ENCODE results near the gene HIVEP3.

Gene HIVEP3

GRCh38 chr1:41613689-41614574 is 304.8 kb downstream of the HIVEP3 start:
- DNase-seq (ENCODE audit: low spot score), result no peak

DNA sequence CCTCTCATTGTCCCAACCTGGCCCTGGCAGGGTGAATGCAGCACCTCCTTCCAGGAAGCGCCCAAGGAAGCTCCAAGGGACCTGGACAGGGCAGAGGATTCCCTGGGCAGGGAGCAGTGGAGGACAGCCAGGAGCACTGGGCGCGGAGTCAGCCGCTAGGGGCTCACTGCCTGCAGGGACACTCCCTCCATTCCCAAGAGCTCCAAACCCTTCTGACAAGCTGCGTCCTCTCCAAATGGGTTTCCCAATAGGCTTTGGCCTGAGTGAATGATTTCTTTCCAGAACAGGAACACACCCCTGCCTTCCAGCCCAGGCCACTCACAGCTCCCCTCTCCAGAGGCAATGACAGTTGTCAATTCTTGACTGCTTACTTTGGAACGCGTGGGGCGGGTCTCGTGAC is 305.8 kb downstream of the HIVEP3 start:
- no peak for DNase-seq (ENCODE audit: low spot score)

- no peak for DNase-seq (ENCODE audit: low spot score)
Measured at GRCh38 chr1:41611932-41612450, 306.7 kb downstream of the HIVEP3 start.

- DNase-seq (ENCODE audit: low spot score), result no peak
Measured at GRCh38 chr1:41611068-41611931, 307.4 kb downstream of the HIVEP3 start.

DNA sequence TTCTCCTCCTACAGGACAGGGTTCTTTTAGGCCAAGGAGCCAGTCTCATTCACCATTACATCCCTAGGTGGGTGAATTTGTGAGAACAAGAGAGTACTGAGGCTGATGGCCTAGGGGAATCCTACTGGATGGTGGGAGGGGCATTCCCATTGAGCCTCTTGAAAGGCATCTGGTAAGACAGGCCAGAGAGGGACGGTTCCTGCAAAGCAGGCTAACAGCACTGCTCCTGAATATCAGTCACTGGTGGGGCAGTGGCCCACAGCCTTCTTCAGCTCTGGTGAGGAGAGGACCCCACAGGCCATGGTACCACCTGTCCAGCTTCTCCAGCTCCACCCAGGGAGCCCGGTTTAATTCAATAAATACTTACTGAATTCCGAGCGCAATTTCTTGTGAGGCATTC is 308.4 kb downstream of the HIVEP3 start:
- DNase-seq (ENCODE audit: low spot score), result no peak

DNA sequence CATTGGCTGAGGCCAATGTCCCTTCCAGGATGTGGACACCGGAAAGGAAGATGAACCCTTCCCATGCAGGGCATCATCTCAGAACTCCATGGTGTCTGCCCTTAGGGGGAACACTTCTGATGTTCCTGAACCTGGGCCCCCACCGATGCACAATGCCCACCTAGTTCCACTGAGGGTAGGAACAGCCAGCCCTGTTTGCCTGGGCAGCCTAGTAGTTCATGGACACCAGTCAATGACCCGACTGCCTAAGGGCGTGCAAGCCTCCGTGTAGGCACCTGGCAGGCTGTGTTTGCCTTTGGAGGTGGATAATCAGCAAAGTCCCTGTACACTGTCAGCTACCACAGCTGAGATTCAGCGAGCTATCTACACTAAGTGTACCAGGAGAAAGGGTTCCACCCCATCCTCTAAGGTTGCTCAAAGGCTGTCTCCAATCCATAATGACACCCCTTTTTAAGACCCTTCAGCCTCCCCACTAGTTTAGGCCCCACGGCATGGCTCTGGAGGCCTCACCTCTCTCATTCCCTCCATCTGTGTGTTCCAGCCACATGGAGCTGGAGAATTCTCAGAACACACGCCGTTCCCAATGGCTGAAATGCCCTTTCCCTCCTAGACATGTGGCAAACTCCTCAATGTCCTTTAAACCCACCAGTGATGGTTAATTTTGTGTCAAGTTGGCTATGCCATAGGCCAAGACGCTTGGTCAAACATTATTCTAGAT is 309.4 kb downstream of the HIVEP3 start:
- no peak for DNase-seq (ENCODE audit: low spot score)

GRCh38 chr1:41608211-41608610 is 310.5 kb downstream of the HIVEP3 start:
- DNase-seq (ENCODE audit: low spot score), result no peak

- no peak for DNase-seq (ENCODE audit: low spot score)
Measured at GRCh38 chr1:41607808-41608207, 310.9 kb downstream of the HIVEP3 start.

DNA sequence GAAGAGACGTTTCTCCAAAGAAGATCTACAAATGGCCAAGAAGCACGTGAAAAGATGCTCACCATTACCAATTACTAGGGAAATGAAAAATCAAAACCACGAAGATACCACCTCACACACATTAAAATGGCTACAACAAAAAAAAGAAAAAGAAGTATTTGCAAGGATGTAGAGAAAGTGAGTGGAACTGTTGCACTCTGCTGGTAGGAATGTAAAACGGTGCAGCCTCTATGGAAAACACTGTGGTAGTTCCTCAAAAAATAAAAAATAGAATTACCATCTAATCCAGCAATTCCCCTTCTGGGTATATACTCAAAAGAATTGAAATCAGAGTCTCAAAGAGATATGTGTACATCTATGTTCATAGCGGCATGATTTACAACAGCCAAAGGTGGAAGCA is 318.8 kb downstream of the HIVEP3 start:
- DNase-seq (ENCODE audit: low spot score), result no peak

DNA sequence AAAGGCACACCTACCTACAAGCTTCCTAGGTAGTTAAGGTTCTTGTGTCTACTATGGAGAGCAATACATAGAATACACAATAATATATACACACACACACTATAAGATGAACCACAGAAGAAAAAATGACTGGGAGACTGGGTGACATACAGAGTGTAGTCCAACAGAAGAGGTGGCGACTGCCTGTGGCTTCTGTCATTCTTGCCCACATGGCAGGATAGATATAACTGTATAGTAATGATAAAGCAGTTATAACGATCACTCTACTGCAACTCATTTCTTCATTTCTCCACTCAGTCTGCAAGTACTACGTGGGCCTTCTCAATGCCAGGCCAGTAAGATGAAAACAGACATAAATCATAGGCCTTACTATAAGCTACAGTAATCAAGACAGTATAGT is 320.4 kb downstream of the HIVEP3 start:
- no peak for DNase-seq (ENCODE audit: low spot score)

GRCh38 chr1:41592451-41593125 is 326.1 kb downstream of the HIVEP3 start:
- no peak for DNase-seq (ENCODE audit: low spot score)

GRCh38 chr1:41591891-41592290 is 326.8 kb downstream of the HIVEP3 start:
- DNase-seq (ENCODE audit: low spot score), result no peak

DNA sequence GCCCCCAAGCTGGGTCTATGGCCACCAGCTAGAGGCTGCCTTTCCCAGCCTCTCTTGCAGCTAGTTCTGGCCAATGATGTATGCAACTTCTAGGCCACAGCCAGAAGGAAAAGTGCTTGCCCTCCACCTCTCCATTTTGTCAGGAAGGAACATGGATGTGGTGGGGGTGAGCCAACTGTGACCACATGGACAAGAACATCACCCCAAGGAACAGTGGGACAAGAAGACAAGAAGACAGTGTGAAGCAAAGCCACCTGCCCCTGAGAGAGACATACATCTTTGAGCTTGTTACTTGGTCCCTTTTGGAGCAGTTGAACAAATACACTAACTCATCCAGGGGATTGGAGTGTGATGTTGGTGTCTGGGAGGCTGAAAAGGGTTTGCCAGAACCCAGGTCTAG is 328.4 kb downstream of the HIVEP3 start:
- DNase-seq (ENCODE audit: low spot score), result no peak

GRCh38 chr1:41589395-41589794 is 329.3 kb downstream of the HIVEP3 start:
- DNase-seq (ENCODE audit: low spot score), result no peak

DNA sequence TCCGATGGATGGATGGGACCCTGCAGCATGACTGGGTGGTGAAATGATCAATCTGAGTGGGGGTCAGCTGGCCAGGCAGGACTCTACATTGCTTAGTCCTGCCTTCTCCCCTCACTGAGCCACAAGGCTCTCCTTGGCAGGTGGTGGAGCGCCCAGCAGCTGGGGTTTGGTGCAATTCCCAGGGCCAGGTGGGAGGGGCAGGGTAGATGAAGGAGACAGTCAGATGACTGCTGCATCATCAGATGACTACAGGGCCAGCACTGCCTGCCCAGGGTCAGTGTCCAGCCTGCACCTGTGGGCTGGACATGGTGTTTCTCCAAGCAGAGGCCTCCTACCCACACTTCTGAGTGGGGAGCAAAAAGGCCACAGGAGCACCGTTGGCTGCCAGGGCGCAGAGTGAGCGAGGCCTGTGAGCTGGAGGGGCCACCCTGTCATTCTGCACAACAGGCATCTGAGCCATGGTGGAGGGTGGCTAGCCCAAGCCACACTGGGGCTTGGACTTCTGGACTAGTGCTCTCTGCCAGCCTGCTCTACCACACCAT is 330.3 kb downstream of the HIVEP3 start:
- DNase-seq (ENCODE audit: low spot score), result no peak

- no peak for DNase-seq (ENCODE audit: low spot score)
Measured at GRCh38 chr1:41587791-41588190, 330.9 kb downstream of the HIVEP3 start.

DNA sequence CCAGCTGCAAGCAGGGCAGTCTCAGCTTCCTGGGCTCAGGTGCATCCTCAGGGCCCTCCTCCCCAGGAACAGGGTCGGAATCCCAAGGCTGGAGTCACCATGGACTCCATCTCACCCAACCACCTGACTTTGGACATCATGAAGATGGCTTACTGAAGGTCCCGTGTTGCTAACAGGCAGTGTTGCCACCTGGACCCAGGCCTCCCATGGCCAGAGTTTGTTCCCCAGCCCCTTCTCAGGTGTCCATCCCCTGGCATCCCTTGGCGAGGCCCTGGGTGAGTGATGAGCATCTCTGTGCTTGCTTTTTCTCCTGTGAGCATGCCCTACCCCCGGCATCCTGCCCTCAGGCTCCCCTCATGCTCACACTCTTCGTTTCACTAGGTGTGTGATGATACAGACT is 332.5 kb downstream of the HIVEP3 start:
- no peak for DNase-seq (ENCODE audit: low spot score)

DNA sequence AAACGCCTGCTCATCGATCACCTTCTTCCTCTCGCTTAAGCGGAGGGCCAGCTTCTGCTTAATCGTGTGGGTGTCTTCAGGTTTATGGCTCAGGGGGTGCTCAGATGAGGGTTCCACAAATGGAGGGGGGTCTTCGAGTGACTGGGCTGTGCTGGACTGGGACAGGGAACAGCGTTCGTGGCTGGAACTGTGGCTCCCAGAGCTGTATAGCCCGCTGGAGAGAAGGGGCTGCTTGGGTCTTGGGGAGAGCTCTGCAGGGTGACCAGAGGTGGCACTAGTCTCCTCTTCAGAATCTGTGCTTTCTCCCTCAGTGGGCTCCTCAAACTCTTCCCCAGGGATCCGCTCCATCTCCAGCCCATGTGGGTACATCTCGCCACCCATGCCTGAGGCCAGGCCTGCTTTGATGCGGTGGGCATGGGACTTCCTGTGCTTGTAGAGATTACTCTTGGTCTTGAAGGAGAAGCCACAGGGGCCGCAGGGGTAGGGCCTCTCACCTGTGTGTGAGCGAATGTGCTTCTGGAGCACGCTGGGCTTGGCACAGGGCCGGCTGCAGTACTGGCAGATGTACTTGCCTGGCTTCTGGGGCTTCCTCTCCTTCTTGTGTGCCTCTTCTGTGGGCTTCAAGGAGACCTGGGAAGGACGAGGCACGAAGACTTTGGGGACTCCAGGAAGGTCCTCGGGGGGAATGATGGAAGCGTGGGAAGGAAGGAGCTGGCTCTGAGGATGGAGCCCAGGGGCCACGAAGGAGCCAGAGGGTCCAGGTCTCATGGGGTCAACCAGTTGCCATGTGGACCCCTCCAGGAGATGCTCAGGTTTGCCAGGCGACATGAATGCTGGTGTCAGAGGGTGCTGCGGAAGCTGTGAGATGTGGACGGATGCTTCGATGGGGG is 334.8 kb downstream of the HIVEP3 start:
- no peak for DNase-seq (ENCODE audit: low spot score)

- DNase-seq (ENCODE audit: low spot score), result no peak
Measured at GRCh38 chr1:41582851-41583657, 335.7 kb downstream of the HIVEP3 start.

Measured in globus pallidus (tissue), 1 donor.